SU-DHL-6 (cell line): ENCODE measurements around the gene ZFP14.
"Not testable (repeated sequence)": the region's sequence is repeated elsewhere in the genome, so short reads cannot be mapped to it uniquely, and the experiment has no call there.

Experiments
- EZH2phosphoT487 ChIP-seq: fragments of 200-600 bp; sonication (generic), shearing (Covaris generic); conservative IDR thresholded peaks from 2 replicates; pipeline ENCODE4 v1.6.1; 2018; ENCODE audit warnings: mild to moderate bottlenecking, antibody characterized with exemption, low read length, moderate library complexity, mixed read lengths
- TF ChIP-seq, protein P1 (sequence below): fragments of 200-600 bp; sonication (generic); IDR thresholded peaks from one replicate; pipeline ENCODE4 v1.5.1; 2017; ENCODE audit warnings: antibody characterized with exemption, mild to moderate bottlenecking, low read length, moderate library complexity; ENCODE audit not compliant: insufficient read depth, poor library complexity, severe bottlenecking

DNA sequence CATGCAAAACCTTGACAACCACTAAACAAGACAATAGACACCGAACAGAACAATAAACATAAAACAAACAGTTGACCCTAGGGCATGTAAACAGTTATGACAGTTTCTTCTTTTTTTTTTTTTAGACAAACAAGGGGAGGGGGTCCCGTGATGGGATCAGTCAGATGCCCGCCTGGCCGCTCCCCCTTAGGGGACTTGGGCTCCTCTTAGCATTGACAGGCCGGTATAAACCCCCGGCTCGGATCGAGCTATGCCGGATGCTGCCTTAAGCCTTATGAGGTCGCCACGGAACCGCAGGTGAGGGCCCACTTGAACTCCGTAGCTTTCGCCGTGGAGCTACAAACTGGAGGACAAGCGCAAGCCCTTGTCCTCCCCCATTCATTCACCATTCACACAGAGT is 49.5 kb downstream of the ZFP14 start:
- TF ChIP-seq, protein P1, sequence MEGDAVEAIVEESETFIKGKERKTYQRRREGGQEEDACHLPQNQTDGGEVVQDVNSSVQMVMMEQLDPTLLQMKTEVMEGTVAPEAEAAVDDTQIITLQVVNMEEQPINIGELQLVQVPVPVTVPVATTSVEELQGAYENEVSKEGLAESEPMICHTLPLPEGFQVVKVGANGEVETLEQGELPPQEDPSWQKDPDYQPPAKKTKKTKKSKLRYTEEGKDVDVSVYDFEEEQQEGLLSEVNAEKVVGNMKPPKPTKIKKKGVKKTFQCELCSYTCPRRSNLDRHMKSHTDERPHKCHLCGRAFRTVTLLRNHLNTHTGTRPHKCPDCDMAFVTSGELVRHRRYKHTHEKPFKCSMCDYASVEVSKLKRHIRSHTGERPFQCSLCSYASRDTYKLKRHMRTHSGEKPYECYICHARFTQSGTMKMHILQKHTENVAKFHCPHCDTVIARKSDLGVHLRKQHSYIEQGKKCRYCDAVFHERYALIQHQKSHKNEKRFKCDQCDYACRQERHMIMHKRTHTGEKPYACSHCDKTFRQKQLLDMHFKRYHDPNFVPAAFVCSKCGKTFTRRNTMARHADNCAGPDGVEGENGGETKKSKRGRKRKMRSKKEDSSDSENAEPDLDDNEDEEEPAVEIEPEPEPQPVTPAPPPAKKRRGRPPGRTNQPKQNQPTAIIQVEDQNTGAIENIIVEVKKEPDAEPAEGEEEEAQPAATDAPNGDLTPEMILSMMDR: not testable (repeated sequence)
- not testable (repeated sequence) for TF ChIP-seq EZH2phosphoT487
